ENCODE data around the gene ID1. TPM values are rescaled to one million over a fixed set of nuclear protein-coding genes. Genes with fewer than 3 reads are reported as not detected.
A peak's percentile ranks its signal among the peaks of the same experiment; 100 is the strongest.

Gene ID1
- total RNA-seq (100 to 1,000 TPM in 5 of 7 donors, 10 to 100 TPM in 2; 77.1 to 222 (median 124) TPM), polyA plus RNA-seq (100 to 1,000 TPM in 2 of 3 donors, 10 to 100 TPM in 1; 47.6 to 131 (median 122) TPM)
- long read RNA-seq, donor 1, transcript ID1-201 (1 exons, 1,233 nt) = minor isoform, 38 of 83 reads
- long read RNA-seq, donor 1, transcript ID1-202 (2 exons, 994 nt) = major isoform, 45 of 83 reads
- long read RNA-seq, donor 1, partial matches to known transcripts = 0 of 83 reads
- long read RNA-seq, donor 1, other reads (novel, unspliced or antisense) = 0 of 83 reads
- long read RNA-seq, donor 2, transcript ID1-202 (2 exons, 994 nt) = minor isoform, 45 of 94 reads
- long read RNA-seq, donor 2, transcript ID1-201 (1 exons, 1,233 nt) = major isoform, 49 of 94 reads
- long read RNA-seq, donor 2, partial matches to known transcripts = 0 of 94 reads
- long read RNA-seq, donor 2, other reads (novel, unspliced or antisense) = 0 of 94 reads

GRCh38 chr20:31605031-31605901, at the start of gene ID1:
Gene ID1, plus strand, starts transcription at chr20:31605289. Its CDS starts 99 bp downstream, at chr20:31605388.
- intact Hi-C loops (cut with DNase I; ENCODE audit: low total_unique reads) = no loop called here
- TF ChIP-seq CTCF (IDR thresholded peaks at IDR 0.05 in 8 of 11, conservative IDR thresholded peaks at IDR 0.05 in 3 of 11) (peak in 3 of 11 experiments; percentile 13 to 33 (median 18)), POLR2AphosphoS5 (IDR thresholded peaks at IDR 0.05) (peak; percentile 97 to 99 (median 97)), POLR2A (IDR thresholded peaks at IDR 0.05) (peak in 1 of 3 donors; percentile 88)
- Histone ChIP-seq H3K4me3 (peak within 1 kb of the TSS; percentile 65 to 94 (median 87)), H3K36me3 (no peaks in the 10 kb centered on the region), H3K27ac (peak within 1 kb of the TSS; percentile 80 to 91 (median 86)), H3K9me3 (no peaks in the 10 kb centered on the region), H3K27me3 (replicated peaks in 1 of 7) (peaks cover 0 to 82% (median 18%) of the 10 kb centered on the region in 7 donors), H3K4me1 (peaks cover 14 to 79% (median 64%) of the 10 kb centered on the region in 6 donors)
- peak; percentile 97 for DNase-seq
- WGBS, 5 donors = 0 to 1% (median 0%) methylated on average over 47 to 74 of the region's 74 CpGs

- Histone ChIP-seq H3K4me1 (peaks cover 0 to 32% (median 19%) of the 10 kb centered on the region in 6 donors), H3K27ac (peak overlapping the region in 5 of 8 donors; percentile 39 to 85 (median 79)), H3K4me3 (peak overlapping the region in 1 of 8 donors; percentile 26), H3K9me3 (no peaks in the 10 kb centered on the region), H3K36me3 (peaks cover 0 to 96% (median 60%) of the 10 kb centered on the region in 6 donors), H3K27me3 (replicated peaks in 1 of 7) (no peaks in the 10 kb centered on the region)
- TF ChIP-seq CTCF (IDR thresholded peaks at IDR 0.05 in 8 of 11, conservative IDR thresholded peaks at IDR 0.05 in 3 of 11) (no peak), POLR2A (IDR thresholded peaks at IDR 0.05) (no peak), POLR2AphosphoS5 (IDR thresholded peaks at IDR 0.05) (no peak)
- 68 to 91% (median 88%) methylated on average over 2 of the region's 2 CpGs for WGBS, 5 donors
- intact Hi-C loops (cut with DNase I; ENCODE audit: low total_unique reads) = loop anchor here (5.0 kb wide), 1 partner anchor 53 kb away; no protein-coding TSS in a partner anchor
- no peak for DNase-seq
These were observed 45.4 kb upstream of the ID1 start for GRCh38 chr20:31559704-31560093.

- peak; percentile 92 for DNase-seq
- TF ChIP-seq POLR2AphosphoS5 (IDR thresholded peaks at IDR 0.05) = peak in 1 of 3 donors; percentile 79
- peak; percentile 73 to 94 (median 89) for TF ChIP-seq CTCF (IDR thresholded peaks at IDR 0.05 in 8 of 11, conservative IDR thresholded peaks at IDR 0.05 in 3 of 11)
- no peak for TF ChIP-seq POLR2A (IDR thresholded peaks at IDR 0.05)
- H3K4me3 ChIP-seq = peak overlapping the region in 1 of 8 donors; percentile 26
- no peaks in the 10 kb centered on the region for H3K27me3 ChIP-seq (replicated peaks in 1 of 7)
- no peaks in the 10 kb centered on the region for H3K9me3 ChIP-seq
- peaks cover 0 to 96% (median 60%) of the 10 kb centered on the region in 6 donors for H3K36me3 ChIP-seq
- peaks cover 0 to 32% (median 19%) of the 10 kb centered on the region in 6 donors for H3K4me1 ChIP-seq
- WGBS, 5 donors = 12 to 20% (median 19%) methylated on average over 6 of the region's 6 CpGs
- intact Hi-C loops (cut with DNase I; ENCODE audit: low total_unique reads) = loop anchor here (5.0 kb wide), 1 partner anchor 52 kb away; no protein-coding TSS in a partner anchor
- peak overlapping the region in 7 of 8 donors; percentile 39 to 85 (median 79) for H3K27ac ChIP-seq
These were observed 44.9 kb upstream of the ID1 start for GRCh38 chr20:31560094-31560745.
